Stimulated activated naive CD8-positive, alpha-beta T cell treated with anti-CD3 and anti-CD28 coated beads, Interleukin-15, amount 100 ng/mL, for 72 hours (primary cell): ENCODE measurements around the gene MAPKAP1.

Experiments
- ATAC-seq: fragments of 150-1000 bp; cut with Tn5 transposase; 2 replicates; pipeline ENCODE4 v1.10.0; 2021; ENCODE audit warnings: mild to moderate bottlenecking, moderate library complexity
- DNase-seq, 2 donors: peaks; one replicate each; pipeline ENCODE4 v3.0.0; 2021 to 2022
- H3K27ac Mint-ChIP-seq, 2 donors: one replicate each; pipeline ENCODE4 v1.8.0; 2022; ENCODE audit warnings: mild to moderate bottlenecking in 2 of 2, mixed read lengths in 2 of 2, moderate library complexity in 2 of 2
- H3K27me3 Mint-ChIP-seq: one replicate; pipeline ENCODE4 v1.8.0; 2022; ENCODE audit warnings: mixed read lengths
- H3K4me1 Mint-ChIP-seq: one replicate; pipeline ENCODE4 v1.8.0; 2022; ENCODE audit warnings: mild to moderate bottlenecking, mixed read lengths
- H3K4me3 Mint-ChIP-seq, 2 donors: one replicate each; pipeline ENCODE4 v1.8.0; 2022; ENCODE audit warnings: mild to moderate bottlenecking in 2 of 2, mixed read lengths in 2 of 2, moderate library complexity in 1 of 2
- H3K9me3 Mint-ChIP-seq, 2 donors: one replicate each; pipeline ENCODE4 v1.8.0; 2022; ENCODE audit warnings: mixed read lengths in 2 of 2

MAPKAP1 gene

DNA sequence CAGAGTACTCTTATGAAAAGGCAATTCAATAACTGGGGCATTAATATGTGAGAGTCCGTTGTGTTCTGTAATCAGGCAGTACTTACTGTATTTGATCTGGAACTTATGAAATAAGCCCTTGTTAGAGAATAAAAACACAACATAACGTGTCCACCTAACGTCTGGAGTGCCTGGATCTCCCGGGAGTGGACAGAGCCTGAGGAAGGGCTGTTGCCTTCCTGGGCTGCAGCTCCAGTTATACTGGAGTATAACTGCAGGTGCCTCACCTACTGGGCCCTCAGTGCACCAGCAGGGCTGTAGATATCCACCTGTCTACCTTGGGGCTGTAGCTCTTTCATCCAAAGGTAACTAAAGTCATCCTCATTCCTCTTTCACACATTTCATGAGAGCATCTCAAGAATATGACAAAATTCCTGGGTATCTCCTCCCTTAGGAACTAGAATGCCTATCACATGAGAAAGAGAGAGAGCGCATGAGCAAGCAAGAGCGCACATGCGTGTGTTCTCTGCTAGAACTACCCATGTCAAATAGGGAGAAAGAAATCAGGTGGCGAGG lies 245.3 kb downstream of the MAPKAP1 start:
- no peak overlapping the region for H3K4me3 Mint-ChIP-seq
- DNase-seq: no peak
- no peaks in the 10 kb centered on the region for H3K4me1 Mint-ChIP-seq
- no peak overlapping the region for H3K27ac Mint-ChIP-seq
- no peak for ATAC-seq
- H3K9me3 Mint-ChIP-seq: peaks cover 5 to 15% of the 10 kb centered on the region in 2 donors
- H3K27me3 Mint-ChIP-seq: no peaks in the 10 kb centered on the region

DNA sequence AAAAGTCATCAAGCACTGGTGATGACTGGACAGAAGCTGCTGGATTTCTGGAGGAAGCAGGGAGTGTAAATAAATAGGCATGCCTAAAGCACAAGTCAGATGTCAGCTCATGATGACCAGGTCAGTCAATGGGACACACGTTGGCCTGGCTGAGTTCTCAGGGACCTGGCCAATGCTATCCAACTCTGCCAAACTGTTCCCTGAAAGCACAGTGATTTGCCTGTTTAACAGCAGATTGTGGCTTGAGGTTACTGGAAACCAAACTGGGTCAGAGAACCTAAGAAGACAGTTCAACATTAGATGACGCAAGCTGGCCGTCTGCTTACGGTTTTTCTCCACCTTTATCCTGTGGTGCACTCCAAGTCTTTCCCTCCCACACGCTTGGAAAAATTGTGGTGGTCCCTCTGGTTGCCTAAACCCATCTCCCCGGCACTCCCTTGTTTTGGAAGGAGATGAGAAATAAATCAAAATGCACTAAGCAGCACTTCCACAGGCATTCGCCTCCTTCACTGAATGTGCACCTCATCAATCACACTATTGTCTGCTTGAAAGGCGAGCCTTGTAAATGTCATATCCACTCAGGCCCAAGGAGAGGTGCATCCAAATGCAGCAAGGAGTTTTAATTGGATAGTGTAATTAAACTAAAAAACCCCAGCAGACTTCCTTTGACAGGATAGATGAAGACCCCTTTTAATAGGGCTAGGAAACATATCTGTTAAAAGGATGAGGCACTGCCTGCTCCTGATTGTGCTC lies 245.9 kb downstream of the MAPKAP1 start:
- ATAC-seq (no peak), DNase-seq (no peak)
- Mint-ChIP-seq H3K27ac (no peak overlapping the region), H3K4me3 (no peak overlapping the region), H3K27me3 (no peaks in the 10 kb centered on the region), H3K9me3 (peaks cover 9 to 21% of the 10 kb centered on the region in 2 donors), H3K4me1 (no peaks in the 10 kb centered on the region)

DNA sequence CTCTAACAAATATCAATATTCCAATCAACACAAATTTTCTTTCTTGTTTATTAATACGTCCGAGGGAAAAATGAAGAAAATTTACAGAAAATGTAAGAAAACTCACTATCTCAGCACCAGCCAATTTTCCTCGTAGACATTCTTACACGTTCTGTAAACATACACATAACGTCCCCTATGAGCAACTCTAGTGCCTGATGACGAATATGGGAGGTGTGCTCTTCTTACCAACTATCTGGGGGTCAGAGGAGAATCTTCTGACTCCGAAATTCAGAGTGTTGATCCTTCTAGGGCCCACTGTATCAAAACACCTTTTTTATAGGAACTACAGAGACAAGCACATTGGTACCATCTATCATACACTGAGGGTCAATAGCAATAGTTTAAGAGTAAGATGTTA lies 246.7 kb downstream of the MAPKAP1 start:
- DNase-seq: no peak
- no peaks in the 10 kb centered on the region for H3K4me1 Mint-ChIP-seq
- H3K9me3 Mint-ChIP-seq: peaks cover 10 to 25% of the 10 kb centered on the region in 2 donors
- H3K4me3 Mint-ChIP-seq: no peak overlapping the region
- no peaks in the 10 kb centered on the region for H3K27me3 Mint-ChIP-seq
- no peak overlapping the region for H3K27ac Mint-ChIP-seq
- no peak for ATAC-seq

DNA sequence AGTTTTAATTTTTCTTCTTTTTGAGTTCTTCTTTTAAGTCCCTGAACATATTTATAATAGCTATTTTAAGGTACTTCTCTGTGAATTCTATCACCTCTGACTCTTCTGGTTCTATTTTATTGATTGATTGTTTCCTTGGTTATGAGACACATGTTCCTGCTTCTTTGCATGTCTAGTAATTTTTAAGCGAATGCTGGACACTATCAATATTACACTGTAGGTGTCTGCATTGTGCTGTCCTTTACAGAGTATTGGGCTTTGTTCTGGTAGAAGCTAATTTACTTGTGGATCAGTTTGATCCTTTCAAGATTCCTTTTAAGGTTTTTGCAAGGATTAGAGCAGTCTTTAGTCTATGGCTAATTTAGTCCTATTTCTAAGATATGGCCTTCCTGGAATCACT lies 249.7 kb downstream of the MAPKAP1 start:
- Mint-ChIP-seq H3K9me3 (peaks cover 10 to 25% of the 10 kb centered on the region in 2 donors), H3K4me1 (no peaks in the 10 kb centered on the region), H3K4me3 (no peak overlapping the region), H3K27ac (no peak overlapping the region), H3K27me3 (no peaks in the 10 kb centered on the region)
- no peak for ATAC-seq
- no peak for DNase-seq

DNA sequence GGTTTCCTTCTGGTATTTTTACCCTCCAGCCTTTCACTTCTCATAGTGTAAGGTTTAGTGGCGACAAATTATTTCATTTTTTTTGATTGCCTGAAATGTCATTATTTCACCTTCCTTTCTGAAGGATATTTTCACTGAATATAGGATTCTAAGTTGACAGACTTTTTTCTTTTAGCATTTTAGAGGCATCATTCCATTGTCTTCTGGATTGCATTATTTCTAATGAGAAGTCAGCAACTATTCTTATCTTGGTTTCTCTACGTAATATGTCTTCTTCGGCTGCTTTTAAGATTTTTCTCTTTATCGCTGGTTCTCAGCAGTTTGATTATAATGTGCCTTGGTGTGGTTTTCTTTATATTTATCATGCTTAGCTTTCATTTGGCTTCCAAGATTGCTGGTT lies 251.1 kb downstream of the MAPKAP1 start:
- no peak overlapping the region for H3K4me3 Mint-ChIP-seq
- H3K27me3 Mint-ChIP-seq: no peaks in the 10 kb centered on the region
- DNase-seq (no peak), ATAC-seq (no peak)
- H3K9me3 Mint-ChIP-seq: peaks cover 10 to 25% of the 10 kb centered on the region in 2 donors
- no peaks in the 10 kb centered on the region for H3K4me1 Mint-ChIP-seq
- H3K27ac Mint-ChIP-seq: no peak overlapping the region

DNA sequence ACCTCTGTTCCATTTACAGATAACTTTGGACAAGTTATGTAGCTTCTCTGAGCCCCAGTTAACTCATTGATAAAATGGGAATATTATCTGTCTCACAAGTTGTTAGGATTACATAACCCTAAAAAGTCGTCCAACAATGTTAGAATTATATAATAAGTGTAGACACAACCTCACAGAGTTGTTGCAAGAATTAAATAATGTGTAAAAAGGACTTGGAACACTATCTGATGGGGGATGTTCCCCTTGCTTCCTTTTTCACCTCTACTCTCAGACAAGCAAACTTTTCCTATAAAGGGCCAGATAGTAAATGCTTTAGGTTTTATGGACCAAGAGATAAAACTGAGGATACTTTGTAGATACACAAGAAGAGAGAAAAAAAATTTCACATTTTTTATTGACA lies 251.9 kb downstream of the MAPKAP1 start:
- Mint-ChIP-seq H3K4me3 (no peak overlapping the region), H3K4me1 (no peaks in the 10 kb centered on the region), H3K27me3 (no peaks in the 10 kb centered on the region), H3K27ac (no peak overlapping the region), H3K9me3 (peaks cover 10 to 25% of the 10 kb centered on the region in 2 donors)
- ATAC-seq (no peak), DNase-seq (no peak)

DNA sequence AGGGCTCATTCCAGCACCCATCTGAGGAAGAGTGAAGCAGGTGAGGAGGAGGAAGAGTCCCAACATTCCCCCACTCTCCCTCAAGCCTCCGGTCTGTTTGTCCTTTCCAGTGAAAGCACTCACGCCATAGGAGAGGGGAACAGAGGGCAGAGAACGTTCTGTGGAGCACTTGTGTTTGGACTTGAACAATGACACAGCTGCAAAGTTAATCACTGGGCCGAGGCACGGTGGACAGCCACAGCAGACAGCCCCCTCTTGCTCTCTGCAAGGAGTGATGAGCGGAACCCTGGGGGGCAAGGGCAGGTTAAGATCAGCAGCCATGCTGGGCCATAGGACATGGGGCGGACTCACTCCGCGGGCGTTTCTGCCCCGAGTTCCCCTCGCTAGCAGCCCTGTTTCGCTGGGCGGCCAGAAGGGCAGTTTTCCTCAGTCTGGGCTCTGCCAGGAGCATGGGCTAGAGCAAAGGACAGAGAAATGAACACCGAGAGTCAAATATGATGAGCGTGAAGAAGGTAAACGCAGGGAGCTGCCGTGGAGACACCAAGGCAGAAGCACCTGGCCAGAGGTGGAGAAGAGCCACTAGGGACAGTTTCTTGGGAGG lies 259.7 kb downstream of the MAPKAP1 start:
- no peak for DNase-seq
- Mint-ChIP-seq H3K27ac (peak overlapping the region in 1 of 2 donors; percentile 75), H3K4me1 (no peaks in the 10 kb centered on the region), H3K27me3 (no peaks in the 10 kb centered on the region), H3K9me3 (no peaks in the 10 kb centered on the region), H3K4me3 (no peak overlapping the region)
- no peak for ATAC-seq

DNA sequence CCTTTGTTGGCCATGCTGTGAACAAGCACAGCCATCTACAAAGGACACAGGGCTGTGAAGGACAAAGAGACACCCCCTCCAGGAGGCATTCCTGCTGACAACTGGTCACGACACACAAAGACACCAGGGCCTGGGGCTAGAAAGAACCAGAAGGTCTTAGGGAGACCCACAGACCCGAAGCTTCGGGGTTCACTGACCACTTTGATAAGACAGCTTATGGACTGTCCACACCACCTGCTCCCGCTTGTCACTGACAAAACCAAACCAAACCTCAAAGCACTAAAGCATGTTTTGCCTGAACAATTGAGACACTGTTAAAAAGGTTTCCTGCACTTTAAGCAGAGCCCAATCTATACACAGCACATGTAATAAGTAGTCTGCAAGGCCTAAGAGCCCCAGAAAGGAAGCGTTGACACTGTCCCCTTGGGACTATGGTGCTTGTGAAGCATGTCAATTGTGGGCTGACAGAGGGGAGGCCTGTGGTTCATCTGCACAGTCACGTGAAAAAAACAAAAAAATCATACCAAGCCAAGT lies 260.4 kb downstream of the MAPKAP1 start:
- DNase-seq (no peak), ATAC-seq (no peak)
- no peak overlapping the region for H3K4me3 Mint-ChIP-seq
- no peaks in the 10 kb centered on the region for H3K4me1 Mint-ChIP-seq
- no peaks in the 10 kb centered on the region for H3K27me3 Mint-ChIP-seq
- no peaks in the 10 kb centered on the region for H3K9me3 Mint-ChIP-seq
- H3K27ac Mint-ChIP-seq: no peak overlapping the region

DNA sequence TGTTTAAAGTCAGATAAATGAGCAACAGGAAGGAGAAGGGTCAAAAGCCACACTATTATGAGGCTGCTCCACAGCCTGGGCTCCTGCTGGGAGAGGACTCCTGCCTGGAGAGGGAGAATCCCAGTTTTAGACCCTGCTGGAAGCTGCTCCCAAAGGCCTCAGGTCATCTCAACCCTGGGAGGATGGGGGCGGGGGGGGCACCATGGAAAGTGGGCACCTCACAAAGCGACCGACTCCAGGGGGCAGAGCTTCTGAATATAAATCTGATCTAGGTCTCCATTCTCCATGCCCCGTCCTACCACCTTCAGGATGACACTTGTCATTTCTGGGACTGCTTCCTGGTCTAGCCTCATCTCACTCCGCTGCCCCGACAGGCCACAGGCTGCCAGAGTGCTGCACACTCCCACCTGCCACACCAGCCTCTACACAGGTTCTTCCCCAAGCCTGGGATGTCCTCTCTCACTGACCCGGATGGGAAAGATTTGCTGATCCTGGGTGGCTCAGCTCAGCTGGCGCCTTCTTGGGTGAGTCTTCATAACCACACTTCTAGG lies 262.0 kb downstream of the MAPKAP1 start:
- H3K9me3 Mint-ChIP-seq: no peaks in the 10 kb centered on the region
- H3K4me3 Mint-ChIP-seq: no peak overlapping the region
- no peak for DNase-seq
- no peak for ATAC-seq
- H3K27me3 Mint-ChIP-seq: no peaks in the 10 kb centered on the region
- H3K27ac Mint-ChIP-seq: peak overlapping the region in 1 of 2 donors; percentile 80
- H3K4me1 Mint-ChIP-seq: no peaks in the 10 kb centered on the region

DNA sequence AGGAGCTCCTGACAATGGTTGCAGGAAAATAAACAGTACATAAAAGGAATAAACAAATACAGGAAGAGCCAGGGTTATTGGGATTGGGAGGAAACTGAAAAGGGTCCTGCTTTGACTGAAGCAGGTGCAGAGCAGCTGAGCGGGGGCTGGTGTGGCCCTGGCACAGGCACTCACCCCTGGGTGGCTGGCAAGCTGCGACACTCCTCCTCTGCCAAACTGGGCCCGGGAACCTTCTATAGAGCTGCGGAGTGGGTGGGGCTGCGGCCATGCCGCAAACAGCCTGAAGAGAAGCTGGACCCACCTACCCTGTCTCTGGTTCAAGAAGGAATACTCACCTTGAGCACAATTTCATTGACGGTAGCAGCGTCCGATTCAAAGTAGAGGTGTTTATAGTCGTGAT lies 262.8 kb downstream of the MAPKAP1 start:
- Mint-ChIP-seq H3K27me3 (no peaks in the 10 kb centered on the region), H3K27ac (peak overlapping the region in 1 of 2 donors; percentile 93), H3K4me1 (no peaks in the 10 kb centered on the region), H3K9me3 (no peaks in the 10 kb centered on the region), H3K4me3 (no peak overlapping the region)
- DNase-seq (no peak), ATAC-seq (no peak)

DNA sequence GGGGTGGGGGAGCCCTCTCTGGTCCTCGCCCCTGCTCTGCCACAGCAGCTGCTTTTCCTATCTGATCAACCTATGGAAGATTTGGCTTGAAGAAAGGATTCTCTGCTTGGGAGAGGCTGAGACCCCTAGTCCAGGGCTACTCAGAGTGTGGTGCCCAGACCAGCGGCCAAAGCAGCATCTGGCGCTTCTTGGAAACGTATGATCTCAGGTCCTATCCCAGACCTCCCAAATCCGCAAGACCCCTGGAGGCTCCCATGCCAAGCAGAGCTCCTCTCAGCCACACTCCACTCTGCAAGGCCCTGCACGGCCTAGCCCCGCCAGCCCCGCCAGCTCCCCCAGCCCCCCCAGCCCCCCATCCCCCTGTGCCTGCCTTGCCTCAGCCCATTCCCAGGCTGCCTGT lies 263.6 kb downstream of the MAPKAP1 start:
- Mint-ChIP-seq H3K27me3 (no peaks in the 10 kb centered on the region), H3K4me1 (no peaks in the 10 kb centered on the region), H3K4me3 (no peak overlapping the region), H3K27ac (no peak overlapping the region), H3K9me3 (no peaks in the 10 kb centered on the region)
- DNase-seq (no peak), ATAC-seq (no peak)

DNA sequence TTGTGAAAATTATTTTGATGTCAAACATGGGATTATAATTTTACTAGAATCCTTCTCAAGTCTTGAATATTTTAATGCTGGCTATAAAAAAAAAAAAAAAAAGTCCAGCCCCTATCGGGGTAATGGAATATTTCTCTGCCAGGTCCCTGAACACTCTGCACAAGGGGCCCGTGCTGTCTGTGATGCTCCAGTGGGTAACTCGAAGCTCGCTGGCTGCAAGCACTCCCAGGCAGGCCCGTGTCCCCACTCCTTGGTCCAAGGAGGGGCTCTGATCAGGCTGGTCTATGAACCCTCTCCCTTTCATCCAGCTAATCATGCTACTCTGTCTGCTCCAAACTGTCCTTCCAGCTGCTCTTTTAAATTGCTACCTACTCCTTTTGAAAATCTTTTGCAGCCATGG lies 264.6 kb downstream of the MAPKAP1 start:
- DNase-seq (no peak), ATAC-seq (no peak)
- Mint-ChIP-seq H3K4me1 (no peaks in the 10 kb centered on the region), H3K9me3 (no peaks in the 10 kb centered on the region), H3K4me3 (no peak overlapping the region), H3K27me3 (no peaks in the 10 kb centered on the region), H3K27ac (no peak overlapping the region)

DNA sequence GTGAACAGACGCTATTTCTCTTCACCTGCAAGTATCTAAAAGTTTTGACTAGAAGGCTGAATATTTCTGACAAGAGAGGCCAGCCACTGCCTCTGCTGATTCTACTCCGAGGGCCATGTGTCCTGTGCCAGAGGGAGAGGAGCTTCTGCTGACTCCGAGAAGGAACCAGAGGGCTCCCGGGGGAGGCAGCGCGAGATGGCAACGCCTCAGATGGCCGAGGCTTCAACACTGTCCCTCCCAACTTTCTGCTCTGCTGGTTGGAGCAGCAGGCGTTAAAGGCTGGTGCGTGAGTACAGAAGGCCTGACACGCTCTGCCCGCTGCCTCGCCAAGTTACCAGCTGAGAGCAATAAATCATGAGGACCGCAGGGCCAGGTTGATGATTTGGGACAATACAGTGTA lies 266.6 kb downstream of the MAPKAP1 start:
- Mint-ChIP-seq H3K4me3 (no peak overlapping the region), H3K27me3 (no peaks in the 10 kb centered on the region), H3K27ac (no peak overlapping the region), H3K9me3 (no peaks in the 10 kb centered on the region), H3K4me1 (no peaks in the 10 kb centered on the region)
- no peak for DNase-seq
- no peak for ATAC-seq

DNA sequence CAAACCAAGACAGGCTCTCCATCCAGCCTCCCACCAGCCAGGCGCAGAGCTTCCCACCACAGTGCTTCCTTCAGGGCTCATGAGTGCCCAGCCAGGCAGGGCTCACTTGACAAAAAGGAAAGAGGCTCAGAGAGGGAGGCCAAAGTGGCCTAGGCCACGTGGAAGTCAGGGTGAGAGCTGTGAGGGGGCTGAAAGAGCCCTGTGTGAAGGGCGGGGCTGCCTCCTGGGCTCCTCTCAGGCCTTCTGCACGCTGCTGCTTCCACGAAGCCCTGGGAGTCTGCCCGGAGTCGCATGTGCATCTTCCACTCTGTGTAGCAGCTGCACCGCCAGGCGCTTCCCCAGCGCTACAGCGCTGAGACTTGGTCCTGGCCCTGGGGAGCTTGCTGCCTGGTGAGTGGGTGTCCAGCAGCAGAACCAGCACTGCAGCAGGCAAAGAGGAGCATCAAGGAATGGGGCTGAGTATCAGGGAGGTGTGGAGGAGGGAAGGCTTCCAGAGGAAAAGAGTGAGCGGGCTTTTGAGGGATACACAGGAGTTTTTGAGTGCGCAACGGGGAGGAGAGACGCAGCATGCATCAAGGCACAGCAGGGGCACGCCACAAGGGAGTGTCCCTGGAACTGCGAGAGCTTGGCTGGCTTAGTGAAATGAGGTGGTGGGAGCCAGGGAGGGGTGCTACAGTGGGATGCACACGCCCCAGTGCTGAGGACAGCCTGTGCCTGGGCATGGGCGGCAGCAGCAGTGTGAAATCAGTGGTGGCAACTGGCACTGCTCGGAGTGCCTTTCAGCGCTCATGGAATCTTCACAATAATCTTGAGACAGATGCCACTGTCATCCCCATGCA lies 267.4 kb downstream of the MAPKAP1 start:
- H3K4me3 Mint-ChIP-seq: no peak overlapping the region
- no peaks in the 10 kb centered on the region for H3K27me3 Mint-ChIP-seq
- no peak for DNase-seq
- H3K9me3 Mint-ChIP-seq: no peaks in the 10 kb centered on the region
- no peak for ATAC-seq
- no peaks in the 10 kb centered on the region for H3K4me1 Mint-ChIP-seq
- H3K27ac Mint-ChIP-seq: no peak overlapping the region
